A549 (cell line): ENCODE results near the gene PSD2. TPM values are rescaled to one million over a fixed set of nuclear protein-coding genes. Genes with fewer than 3 reads are reported as not detected.
A peak's percentile ranks its signal among the peaks of the same experiment; 100 is the strongest.

ENCODE experiments used
- ATAC-seq, 2 experiments: fragments of 200-7000 bp in 1 of 2; fragments of >200 bp in 1 of 2; cut with Nextera tagmentation in 1 of 2; cut with Tn5 transposase in 1 of 2; 3 replicates each; pipeline versions ENCODE4 v1.8.0 to v1.9.1; 2018 to 2020; ENCODE audit warnings: mild to moderate bottlenecking in 1 of 2, moderate library complexity in 1 of 2
- CTCF ChIA-PET: fragments of 300-600 bp; sonication (Branson Sonifier 250); formaldehyde crosslinking; extraction: SDS; loops from one replicate; lab custom pipeline; 2021; ENCODE audit warnings: antibody characterized with exemption, inconsistent platforms; lab: Yijun Ruan, JAX
- POLR2A ChIA-PET: fragments of 350-600 bp; formaldehyde crosslinking; extraction: SDS; loops from one replicate; lab custom pipeline; 2021; ENCODE audit warnings: antibody characterized with exemption, inconsistent platforms; lab: Yijun Ruan, JAX
- DNase-seq, 2 experiments: peaks; one replicate each; pipeline versions ENCODE4 v3.0.0 to v3.0.0-alpha.2; 2011 to 2016; ENCODE audit warnings: low read depth in 1 of 2, low spot score in 1 of 2
- FAIRE-seq: peaks from 2 replicates; lab custom pipeline; 2011; peaks lifted over from hg19 to GRCh38; lab: Jason Lieb, UNC
- H3K27ac ChIP-seq, 2 experiments: fragments of >200 bp; sonication (Bioruptor Twin); formaldehyde crosslinking; 3 replicates each; pipeline ENCODE4 v1.5.1; 2016 to 2017
- H3K4me1 ChIP-seq: fragments of >200 bp; sonication (Bioruptor Twin); formaldehyde crosslinking; 3 replicates; pipeline ENCODE4 v1.6.1; 2016
- H3K4me2 ChIP-seq: fragments of >200 bp; sonication (Bioruptor Twin); formaldehyde crosslinking; 3 replicates; pipeline ENCODE4 v1.6.1; 2016
- H3K4me3 ChIP-seq: fragments of >200 bp; sonication (Bioruptor Twin); formaldehyde crosslinking; 3 replicates; pipeline ENCODE4 v1.5.1; 2016
- H3K9me3 ChIP-seq: fragments of >200 bp; sonication (Bioruptor Twin); formaldehyde crosslinking; 3 replicates; pipeline ENCODE4 v1.6.1; 2016
- CBX8 ChIP-seq: fragments of 200-600 bp; sonication (generic); IDR thresholded peaks from 2 replicates; pipeline ENCODE4 v1.6.1; 2016
- CEBPB ChIP-seq, 2 experiments: fragments of >200 bp in 1 of 2; sonication (Bioruptor Twin) in 1 of 2; formaldehyde crosslinking in 1 of 2; IDR thresholded peaks; 2 replicates each; pipeline ENCODE4 v1.6.1; 2012 to 2016
- EHMT2 ChIP-seq: fragments of 200-600 bp; sonication (generic); IDR thresholded peaks from 2 replicates; pipeline ENCODE4 v1.6.1; 2016; ENCODE audit warnings: antibody characterized with exemption, low read depth, mild to moderate bottlenecking, moderate library complexity
- FOSL2 ChIP-seq, 2 experiments: fragments of 450-650 bp in 1 of 2; fragments of >200 bp in 1 of 2; sonication (Bioruptor Twin) in 1 of 2; formaldehyde crosslinking; IDR thresholded peaks; 2 replicates each; pipeline versions ENCODE4 v1.5.0 to v1.6.1; 2016 to 2020; ENCODE audit warnings: mild to moderate bottlenecking in 1 of 2, moderate library complexity in 1 of 2
- GATA3 ChIP-seq: IDR thresholded peaks from 2 replicates; pipeline ENCODE4 v1.6.1; 2012; ENCODE audit warnings: borderline replicate concordance
- HDAC2 ChIP-seq: fragments of 200-600 bp; sonication (generic); IDR thresholded peaks from 2 replicates; pipeline ENCODE4 v1.6.1; 2016
- JUN ChIP-seq, 2 experiments: fragments of >200 bp; sonication (Bioruptor Twin); formaldehyde crosslinking; IDR thresholded peaks; 2 replicates in 1 of 2; 3 replicates in 1 of 2; pipeline ENCODE4 v1.6.1; 2016 to 2017
- KDM1A ChIP-seq: fragments of 200-600 bp; sonication (generic); IDR thresholded peaks from 2 replicates; pipeline ENCODE4 v1.6.1; 2016; ENCODE audit warnings: low read depth, mild to moderate bottlenecking
- MAZ ChIP-seq: fragments of 150-350 bp; IDR thresholded peaks from 2 replicates; pipeline ENCODE4 v1.6.1; 2014; ENCODE audit warnings: antibody characterized with exemption, low read depth, low read length, borderline replicate concordance
- NFE2L2 ChIP-seq: fragments of 150-350 bp; conservative IDR thresholded peaks from 2 replicates; pipeline ENCODE4 v1.6.1; 2014; ENCODE audit warnings: low read length
- NR3C1 ChIP-seq: fragments of >200 bp; sonication (Bioruptor Twin); formaldehyde crosslinking; IDR thresholded peaks from 3 replicates; pipeline ENCODE4 v1.6.1; 2017
- RAD21 ChIP-seq, 2 experiments: fragments of >200 bp in 1 of 2; sonication (Bioruptor Twin) in 1 of 2; formaldehyde crosslinking in 1 of 2; IDR thresholded peaks in 1 of 2; conservative IDR thresholded peaks in 1 of 2; 2 replicates in 1 of 2; 3 replicates in 1 of 2; pipeline ENCODE4 v1.6.1; 2012 to 2018; ENCODE audit warnings: inconsistent platforms in 1 of 2
- RNF2 ChIP-seq: fragments of 200-600 bp; sonication (generic); IDR thresholded peaks from 2 replicates; pipeline ENCODE4 v1.6.1; 2016; ENCODE audit warnings: low read depth, mild to moderate bottlenecking, antibody characterized with exemption, moderate library complexity, borderline replicate concordance
- SMC3 ChIP-seq: fragments of >200 bp; sonication (Bioruptor Twin); formaldehyde crosslinking; IDR thresholded peaks from 3 replicates; pipeline ENCODE4 v1.6.1; 2018; ENCODE audit warnings: inconsistent platforms
- SREBF2 ChIP-seq: fragments of 450-650 bp; IDR thresholded peaks from 2 replicates; pipeline ENCODE4 v1.6.1; 2014; ENCODE audit warnings: mild to moderate bottlenecking, moderate library complexity
- WGBS: methylation state at CpG from one replicate; pipeline ENCODE4 v1.1.6; 2017; ENCODE audit errors: missing lambda C conversion rate; 5-methylcytosine and 5-hydroxymethylcytosine counted together
- polyA plus RNA-seq, 4 experiments: library from polyadenylated mRNA; depleted of rRNA in 3 of 4; stranded (reverse); fragments of >200 nt; fragmentation: RNase III in 1 of 4; extraction: RNeasy Plus Mini Kit Qiagen cat#74134 plus additional on column Dnase treatment in 1 of 4; gene quantifications; 2 replicates in 3 of 4; 3 replicates in 1 of 4; pipeline ENCODE4 v1.2.3, GENCODE V29; 2011 to 2017
- TF ChIP-seq, protein P1 (sequence below): fragments of >200 bp; sonication (Bioruptor Twin); formaldehyde crosslinking; IDR thresholded peaks from 3 replicates; pipeline ENCODE4 v1.6.1; 2016
- TF ChIP-seq, protein P2 (sequence below): IDR thresholded peaks from 2 replicates; pipeline ENCODE4 v1.6.1; 2012
- TF ChIP-seq, protein P3 (sequence below): fragments of 450-650 bp; IDR thresholded peaks from 2 replicates; pipeline ENCODE4 v1.6.1; 2014; ENCODE audit warnings: antibody characterized with exemption
- TF ChIP-seq, protein P4 (sequence below): fragments of 150-350 bp; IDR thresholded peaks from 2 replicates; pipeline ENCODE4 v1.6.1; 2014; ENCODE audit warnings: low read depth, mild to moderate bottlenecking, low read length
- TF ChIP-seq, protein P5 (sequence below): fragments of 250-450 bp; sonication (Bioruptor Pico); IDR thresholded peaks from 2 replicates; pipeline ENCODE4 v1.5.0; 2021; ENCODE audit warnings: mild to moderate bottlenecking, moderate library complexity, borderline replicate concordance

Gene PSD2
- polyA plus RNA-seq, 2 of the 4 experiments (the other 2 are of a cell fraction), result 0.05 TPM; not detected in 1

DNA sequence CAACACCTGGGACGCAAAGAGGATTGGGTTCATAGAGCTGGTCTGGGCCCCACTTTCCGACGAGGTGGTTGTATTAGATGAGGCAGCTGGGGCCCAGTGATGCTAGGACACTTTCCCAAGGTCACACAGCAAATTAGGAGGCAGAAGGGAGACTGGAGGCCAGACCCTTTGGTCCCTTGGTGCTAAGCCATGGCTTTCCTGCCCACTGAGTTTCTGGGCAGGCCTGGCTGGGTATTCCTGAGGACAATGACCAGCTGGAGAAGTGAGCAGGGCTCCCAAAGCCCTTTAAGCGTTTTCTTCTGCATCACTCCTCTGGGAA is 66.2 kb downstream of the PSD2 start:
- TF ChIP-seq, protein P1, sequence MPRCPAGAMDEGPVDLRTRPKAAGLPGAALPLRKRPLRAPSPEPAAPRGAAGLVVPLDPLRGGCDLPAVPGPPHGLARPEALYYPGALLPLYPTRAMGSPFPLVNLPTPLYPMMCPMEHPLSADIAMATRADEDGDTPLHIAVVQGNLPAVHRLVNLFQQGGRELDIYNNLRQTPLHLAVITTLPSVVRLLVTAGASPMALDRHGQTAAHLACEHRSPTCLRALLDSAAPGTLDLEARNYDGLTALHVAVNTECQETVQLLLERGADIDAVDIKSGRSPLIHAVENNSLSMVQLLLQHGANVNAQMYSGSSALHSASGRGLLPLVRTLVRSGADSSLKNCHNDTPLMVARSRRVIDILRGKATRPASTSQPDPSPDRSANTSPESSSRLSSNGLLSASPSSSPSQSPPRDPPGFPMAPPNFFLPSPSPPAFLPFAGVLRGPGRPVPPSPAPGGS, result no peak
- TF ChIP-seq EHMT2, result no peak
- ATAC-seq, result no peak
- ChIA-PET POLR2A (no interaction called here), CTCF (interaction anchor here (1.1 to 9.5 kb wide), 9 partner anchors 9 to 296 kb away, joined by 3 to 161 read pairs (median 14); partner anchors contain the start of gene PSD2)
- H3K4me2 ChIP-seq, result no peak overlapping the region
- no peak for DNase-seq
- no peak overlapping the region for H3K4me3 ChIP-seq
- no peak for FAIRE-seq
- H3K9me3 ChIP-seq, result no peaks in the 10 kb centered on the region
- H3K27ac ChIP-seq, result no peak overlapping the region
- 61% methylated on average over 3 of the region's 4 CpGs for WGBS
- H3K4me1 ChIP-seq, result no peaks in the 10 kb centered on the region

DNA sequence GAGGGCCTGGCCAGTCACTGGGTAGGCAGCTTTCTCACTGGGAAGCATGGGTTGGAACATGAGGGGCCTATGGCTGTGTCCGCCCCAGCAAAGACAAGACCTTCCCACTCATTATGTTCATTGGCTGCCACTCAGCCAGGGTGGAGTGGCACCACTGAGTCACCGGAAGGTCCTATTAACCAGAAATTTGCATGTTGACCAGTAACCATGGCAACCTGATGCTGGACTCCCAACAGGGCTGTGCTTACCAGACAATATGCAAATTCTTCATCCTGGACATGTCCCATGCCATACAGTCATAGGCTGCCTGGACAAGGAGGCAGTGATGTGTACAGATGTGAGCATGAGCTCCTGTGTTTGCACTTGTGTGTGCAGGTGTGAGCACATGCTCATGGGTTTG is 66.7 kb downstream of the PSD2 start:
- H3K4me3 ChIP-seq, result no peak overlapping the region
- no peak overlapping the region for H3K4me2 ChIP-seq
- TF ChIP-seq HDAC2, result no peak
- TF ChIP-seq, protein P2, sequence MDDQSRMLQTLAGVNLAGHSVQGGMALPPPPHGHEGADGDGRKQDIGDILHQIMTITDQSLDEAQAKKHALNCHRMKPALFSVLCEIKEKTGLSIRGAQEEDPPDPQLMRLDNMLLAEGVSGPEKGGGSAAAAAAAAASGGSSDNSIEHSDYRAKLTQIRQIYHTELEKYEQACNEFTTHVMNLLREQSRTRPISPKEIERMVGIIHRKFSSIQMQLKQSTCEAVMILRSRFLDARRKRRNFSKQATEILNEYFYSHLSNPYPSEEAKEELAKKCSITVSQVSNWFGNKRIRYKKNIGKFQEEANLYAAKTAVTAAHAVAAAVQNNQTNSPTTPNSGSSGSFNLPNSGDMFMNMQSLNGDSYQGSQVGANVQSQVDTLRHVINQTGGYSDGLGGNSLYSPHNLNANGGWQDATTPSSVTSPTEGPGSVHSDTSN, result no peak
- no peak for TF ChIP-seq SREBF2
- TF ChIP-seq CEBPB (IDR thresholded peaks at IDR 0.05), result no peak
- TF ChIP-seq RAD21 (conservative IDR thresholded peaks at IDR 0.05 in 1 of 2, IDR thresholded peaks at IDR 0.05 in 1 of 2), result no peak
- TF ChIP-seq, protein P3, sequence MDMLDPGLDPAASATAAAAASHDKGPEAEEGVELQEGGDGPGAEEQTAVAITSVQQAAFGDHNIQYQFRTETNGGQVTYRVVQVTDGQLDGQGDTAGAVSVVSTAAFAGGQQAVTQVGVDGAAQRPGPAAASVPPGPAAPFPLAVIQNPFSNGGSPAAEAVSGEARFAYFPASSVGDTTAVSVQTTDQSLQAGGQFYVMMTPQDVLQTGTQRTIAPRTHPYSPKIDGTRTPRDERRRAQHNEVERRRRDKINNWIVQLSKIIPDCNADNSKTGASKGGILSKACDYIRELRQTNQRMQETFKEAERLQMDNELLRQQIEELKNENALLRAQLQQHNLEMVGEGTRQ, result no peak
- TF ChIP-seq, protein P4, sequence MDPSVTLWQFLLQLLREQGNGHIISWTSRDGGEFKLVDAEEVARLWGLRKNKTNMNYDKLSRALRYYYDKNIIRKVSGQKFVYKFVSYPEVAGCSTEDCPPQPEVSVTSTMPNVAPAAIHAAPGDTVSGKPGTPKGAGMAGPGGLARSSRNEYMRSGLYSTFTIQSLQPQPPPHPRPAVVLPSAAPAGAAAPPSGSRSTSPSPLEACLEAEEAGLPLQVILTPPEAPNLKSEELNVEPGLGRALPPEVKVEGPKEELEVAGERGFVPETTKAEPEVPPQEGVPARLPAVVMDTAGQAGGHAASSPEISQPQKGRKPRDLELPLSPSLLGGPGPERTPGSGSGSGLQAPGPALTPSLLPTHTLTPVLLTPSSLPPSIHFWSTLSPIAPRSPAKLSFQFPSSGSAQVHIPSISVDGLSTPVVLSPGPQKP, result no peak
- TF ChIP-seq JUN (IDR thresholded peaks at IDR 0.05), result no peak
- no peak for TF ChIP-seq NFE2L2
- no peak for TF ChIP-seq SMC3
- no peak for TF ChIP-seq NR3C1
- no peak for TF ChIP-seq GATA3
- TF ChIP-seq MAZ, result no peak
- TF ChIP-seq, protein P5, sequence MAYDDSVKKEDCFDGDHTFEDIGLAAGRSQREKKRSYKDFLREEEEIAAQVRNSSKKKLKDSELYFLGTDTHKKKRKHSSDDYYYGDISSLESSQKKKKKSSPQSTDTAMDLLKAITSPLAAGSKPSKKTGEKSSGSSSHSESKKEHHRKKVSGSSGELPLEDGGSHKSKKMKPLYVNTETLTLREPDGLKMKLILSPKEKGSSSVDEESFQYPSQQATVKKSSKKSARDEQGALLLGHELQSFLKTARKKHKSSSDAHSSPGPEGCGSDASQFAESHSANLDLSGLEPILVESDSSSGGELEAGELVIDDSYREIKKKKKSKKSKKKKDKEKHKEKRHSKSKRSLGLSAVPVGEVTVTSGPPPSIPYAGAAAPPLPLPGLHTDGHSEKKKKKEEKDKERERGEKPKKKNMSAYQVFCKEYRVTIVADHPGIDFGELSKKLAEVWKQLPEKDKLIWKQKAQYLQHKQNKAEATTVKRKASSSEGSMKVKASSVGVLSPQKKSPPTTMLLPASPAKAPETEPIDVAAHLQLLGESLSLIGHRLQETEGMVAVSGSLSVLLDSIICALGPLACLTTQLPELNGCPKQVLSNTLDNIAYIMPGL (CRISPR knock-in tag), result no peak
- ChIA-PET POLR2A (no interaction called here), CTCF (interaction anchor here (0.6 to 9.5 kb wide), 12 partner anchors 7 to 496 kb away, joined by 3 to 161 read pairs (median 12); partner anchors contain the start of gene PSD2)
- H3K9me3 ChIP-seq, result no peaks in the 10 kb centered on the region
- H3K4me1 ChIP-seq, result no peaks in the 10 kb centered on the region
- WGBS, result 94% methylated on average over 2 of the region's 2 CpGs
- no peak for DNase-seq
- FAIRE-seq, result no peak
- H3K27ac ChIP-seq, result no peak overlapping the region
- peak in 1 of 2 experiments; percentile 22; a peak in 1 of 6 replicates for ATAC-seq

DNA sequence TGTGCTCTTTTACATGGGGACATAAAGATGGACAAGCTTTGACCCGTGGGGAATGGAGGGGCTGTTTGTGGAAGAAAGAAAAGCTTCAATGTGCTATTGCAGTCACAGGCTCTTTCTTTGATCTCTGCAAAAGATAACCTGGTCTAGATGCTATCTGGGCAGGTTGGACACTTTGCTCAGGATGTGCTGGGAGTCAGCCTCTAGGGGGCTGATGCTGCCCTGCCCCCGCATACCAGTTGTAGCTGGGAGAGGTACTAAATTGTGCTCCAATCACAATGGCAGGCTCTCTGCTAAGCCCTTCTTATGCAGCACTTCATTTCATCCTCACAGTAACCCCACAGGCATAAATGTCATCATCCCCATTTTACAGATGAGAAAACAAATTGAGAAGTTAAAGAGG is 67.2 kb downstream of the PSD2 start:
- no peak for TF ChIP-seq RNF2
- TF ChIP-seq FOSL2 (IDR thresholded peaks at IDR 0.05), result no peak
- no peak for TF ChIP-seq FOSL2 (CRISPR knock-in tag; IDR thresholded peaks at IDR 0.05)
- 0 out of 2 replicates have a peak, but pooled peaks have one; percentile 51 for TF ChIP-seq KDM1A
- no peak for TF ChIP-seq CBX8
- POLR2A ChIA-PET, result no interaction called here
- peak in 1 of 2 experiments; percentile 54; a peak in 3 of 6 replicates for ATAC-seq
- Histone ChIP-seq H3K4me3 (no peak overlapping the region), H3K27ac (no peak overlapping the region), H3K4me2 (no peak overlapping the region), H3K9me3 (no peaks in the 10 kb centered on the region), H3K4me1 (no peaks in the 10 kb centered on the region)
- WGBS, result 63% methylated on average over 2 of the region's 2 CpGs
- no peak for DNase-seq
- FAIRE-seq, result no peak
- CTCF ChIA-PET, result interaction anchor here (0.6 to 9.5 kb wide), 17 partner anchors 8 to 496 kb away, joined by 3 to 161 read pairs (median 6); partner anchors contain the start of gene PSD2
